Measurements from ENCODE around the gene GNG3.
"Not testable (repeated sequence)": the region's sequence is repeated elsewhere in the genome, so short reads cannot be mapped to it uniquely, and the experiment has no call there.

The GNG3 gene

GRCh38 chr11:62687508-62688396, 19.7 kb upstream of the GNG3 start:
- no peak for DNase-seq (ENCODE audit: extremely low read depth in 1 of 2, low read depth in 1 of 2)

- DNase-seq (ENCODE audit: extremely low read depth in 1 of 2, low read depth in 1 of 2): no peak
Measured at GRCh38 chr11:62688491-62688890, 19.0 kb upstream of the GNG3 start.

DNA sequence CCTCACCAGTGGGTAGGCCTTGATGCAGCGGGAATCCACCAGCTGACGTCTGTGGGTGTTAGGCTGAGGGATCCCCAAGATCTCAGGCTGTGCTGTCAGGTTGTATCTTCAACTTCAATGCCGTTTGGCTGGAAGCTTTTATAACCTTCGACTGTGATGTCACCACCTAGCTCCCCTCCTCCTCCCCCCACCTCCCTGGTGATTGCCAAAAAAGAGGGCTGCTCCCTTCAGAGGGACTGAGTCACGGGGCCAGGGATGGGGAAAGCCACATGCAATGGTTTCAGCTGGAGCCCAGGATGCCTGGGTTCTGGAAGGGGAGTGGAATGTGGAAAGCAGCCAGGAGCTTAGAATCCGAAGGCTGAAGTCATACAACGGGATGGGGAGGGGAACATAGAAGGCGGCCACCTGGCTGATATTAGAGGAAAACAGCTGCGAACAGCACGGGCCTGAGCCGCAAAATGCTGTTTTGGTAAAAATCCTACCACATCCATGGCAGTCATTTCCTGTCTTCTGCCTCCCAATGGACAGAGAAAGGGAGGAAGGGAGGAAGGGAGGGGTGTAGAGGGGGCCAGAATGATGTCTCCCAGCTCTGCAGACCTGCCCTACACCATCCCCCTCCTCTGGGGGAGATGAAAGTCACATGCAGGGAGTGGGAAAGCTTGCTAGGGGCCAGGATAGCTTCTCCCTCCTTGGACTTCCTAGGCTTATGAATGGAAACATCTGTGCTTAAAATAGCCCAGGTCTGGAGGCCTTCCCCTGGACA, 17.9 kb upstream of the GNG3 start, which contains the start of gene LRRN4CL:
Gene LRRN4CL (minus strand): TSS at position 110 of the 763 bp plus-strand sequence. CDS start 1,022 bp downstream, outside the sequence.
- no peak for DNase-seq (ENCODE audit: extremely low read depth in 1 of 2, low read depth in 1 of 2)

DNA sequence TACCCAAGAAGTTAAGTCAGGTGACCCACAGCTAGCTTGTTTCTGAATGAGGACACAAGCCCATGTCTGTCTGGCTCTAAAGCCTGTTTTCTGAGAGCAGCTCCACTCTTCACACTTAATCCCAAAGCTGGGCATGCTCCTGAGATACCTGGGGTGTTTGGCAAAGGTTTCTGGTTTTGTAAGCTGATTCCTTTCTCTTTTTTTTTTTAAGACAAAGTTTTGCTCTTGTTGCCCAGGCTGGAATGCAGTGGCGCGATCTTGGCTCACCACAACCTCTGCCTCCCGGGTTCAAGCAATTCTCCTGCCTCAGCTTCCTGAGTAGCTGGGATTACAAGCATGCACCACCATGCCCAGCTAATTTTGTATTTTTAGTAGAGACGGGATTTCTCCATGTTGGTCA, 13.9 kb upstream of the GNG3 start:
- not testable (repeated sequence) for DNase-seq (ENCODE audit: extremely low read depth in 1 of 2, low read depth in 1 of 2)

- peak; percentile 49 to 69 for DNase-seq (ENCODE audit: extremely low read depth in 1 of 2, low read depth in 1 of 2)
Measured at GRCh38 chr11:62694455-62695167, 12.9 kb upstream of the GNG3 start.

GRCh38 chr11:62702246-62702645, 5.2 kb upstream of the GNG3 start:
- no peak for DNase-seq (ENCODE audit: extremely low read depth in 1 of 2, low read depth in 1 of 2)

DNA sequence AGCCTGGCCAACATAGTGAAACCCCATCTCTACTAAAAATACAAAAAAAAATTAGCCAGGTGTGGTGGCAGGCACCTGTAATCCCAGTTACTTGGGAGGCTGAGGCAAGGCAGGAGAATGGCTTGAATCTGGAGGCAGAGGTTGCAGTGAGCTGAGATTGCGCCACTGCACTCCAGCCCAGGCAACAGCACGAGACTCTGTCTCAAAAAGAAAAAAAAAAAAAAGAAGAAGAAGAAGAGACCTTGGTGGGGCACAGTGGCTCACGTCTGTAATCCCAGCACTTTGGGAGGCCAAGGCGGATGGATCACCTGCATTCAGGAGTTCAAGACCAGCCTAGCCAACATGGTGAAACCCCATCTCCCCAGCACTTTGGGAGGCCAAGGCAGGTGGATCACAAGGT, 3.6 kb upstream of the GNG3 start:
- DNase-seq (ENCODE audit: extremely low read depth in 1 of 2, low read depth in 1 of 2): not testable (repeated sequence)

DNA sequence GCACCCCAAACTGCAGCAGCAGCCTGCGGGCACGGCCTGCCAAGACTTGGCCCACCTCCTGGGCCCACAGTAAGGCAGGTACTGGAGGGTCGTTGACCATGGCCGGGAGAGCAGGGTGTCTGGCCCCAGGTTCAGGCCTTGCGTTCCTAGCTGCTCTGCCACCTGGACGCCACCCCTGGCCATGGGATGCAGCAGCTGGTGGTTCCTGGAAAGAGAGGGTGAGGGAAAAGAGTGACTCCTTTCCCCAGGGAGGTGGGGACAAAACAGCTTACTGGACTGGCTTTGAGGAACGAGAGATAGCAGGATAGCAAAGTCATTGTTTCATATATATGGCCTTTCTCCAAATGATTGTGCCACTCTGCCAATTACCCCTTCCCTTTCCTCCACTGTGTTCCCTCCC, 2.1 kb upstream of the GNG3 start:
- DNase-seq (ENCODE audit: extremely low read depth in 1 of 2, low read depth in 1 of 2): no peak

DNA sequence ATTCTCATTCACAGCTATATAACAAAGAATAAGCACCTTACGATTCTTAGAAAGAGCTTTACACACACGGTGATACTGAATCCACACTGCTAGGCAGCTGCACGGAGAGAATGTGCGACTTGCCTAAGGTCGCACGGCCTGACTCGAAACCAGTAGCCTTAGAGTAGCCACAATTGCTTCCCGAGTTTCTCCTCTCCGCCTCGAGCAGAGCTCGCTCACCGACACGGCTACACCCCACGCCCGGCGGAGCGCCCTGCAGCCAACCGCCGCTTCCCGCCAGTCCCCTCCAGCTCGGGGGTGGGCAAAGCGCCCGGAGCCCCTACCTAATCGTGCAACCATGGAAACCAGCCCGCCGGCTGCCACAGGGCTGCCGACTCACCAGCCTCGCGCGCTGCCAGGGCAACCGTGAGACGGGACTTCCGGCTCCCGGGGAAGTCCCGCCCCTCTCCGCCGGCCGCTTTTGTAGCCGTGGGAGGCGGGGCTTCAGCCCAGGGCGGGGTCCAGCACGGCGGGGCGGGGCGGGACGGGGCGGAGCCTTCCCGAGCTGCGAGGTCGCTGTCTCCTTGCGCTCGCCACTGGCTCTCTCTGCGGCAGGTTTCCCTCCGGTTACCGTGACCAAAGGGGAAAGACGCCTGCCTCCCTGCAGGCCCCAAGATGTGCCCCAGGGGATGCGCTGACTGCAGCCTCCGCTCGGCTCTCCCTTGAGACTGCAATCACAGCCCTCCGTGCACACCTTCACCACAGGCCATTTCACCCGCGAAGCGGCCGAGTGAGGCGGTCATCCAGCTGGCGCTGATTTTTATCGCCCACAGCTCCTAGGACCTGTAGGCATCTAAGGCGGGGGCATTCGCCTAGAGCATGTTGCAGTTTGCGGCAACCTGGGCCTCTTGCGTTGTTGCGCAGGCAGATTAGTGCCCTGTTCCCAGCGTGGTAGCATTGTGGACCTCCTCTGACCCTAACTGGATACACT, 1.3 kb upstream of the GNG3 start:
- DNase-seq (ENCODE audit: extremely low read depth in 1 of 2, low read depth in 1 of 2): peak; percentile 87 to 94

GRCh38 chr11:62706850-62707247, 627 bp upstream of the GNG3 start:
- DNase-seq (ENCODE audit: extremely low read depth in 1 of 2, low read depth in 1 of 2): no peak

DNA sequence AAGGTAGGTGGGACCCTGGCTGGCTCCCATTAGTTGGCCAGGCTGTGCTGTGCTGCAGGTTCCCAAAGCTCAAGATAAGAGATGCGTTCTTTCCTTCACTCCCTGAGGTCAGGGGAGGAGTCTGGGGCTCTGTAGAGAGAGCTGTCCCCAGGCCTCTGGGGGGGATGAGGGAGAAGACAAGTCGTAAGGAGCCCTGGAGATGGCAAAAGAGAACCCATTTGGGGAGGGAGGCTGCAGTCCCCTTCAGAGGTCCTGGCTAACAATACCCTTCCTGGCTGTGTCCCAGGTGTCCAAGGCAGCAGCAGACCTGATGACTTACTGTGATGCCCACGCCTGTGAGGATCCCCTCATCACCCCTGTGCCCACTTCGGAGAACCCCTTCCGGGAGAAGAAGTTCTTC, 916 bp downstream of the GNG3 start:
- no peak for DNase-seq (ENCODE audit: extremely low read depth in 1 of 2, low read depth in 1 of 2)

DNA sequence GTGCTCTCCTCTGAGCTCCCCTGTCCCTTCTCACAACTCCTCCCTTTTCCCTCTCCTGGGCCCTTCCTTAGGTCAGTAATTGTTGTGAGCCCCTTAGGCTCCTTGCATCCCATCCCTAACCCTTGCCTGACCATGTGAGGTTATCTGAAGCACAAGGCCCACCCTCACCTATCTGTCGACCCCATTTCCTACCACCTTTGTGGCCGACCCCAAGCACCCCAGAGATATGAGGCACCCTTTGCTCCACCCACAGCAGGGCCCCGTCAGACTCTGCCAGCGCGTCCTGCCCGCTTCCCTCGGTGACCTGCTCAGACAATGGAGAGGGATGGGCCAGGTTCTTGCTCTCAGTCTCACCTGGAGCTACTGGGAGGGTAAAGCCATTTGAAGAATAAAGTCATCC, 1.3 kb downstream of the GNG3 start:
- DNase-seq (ENCODE audit: extremely low read depth in 1 of 2, low read depth in 1 of 2): peak in 1 of 2 donors; percentile 32

DNA sequence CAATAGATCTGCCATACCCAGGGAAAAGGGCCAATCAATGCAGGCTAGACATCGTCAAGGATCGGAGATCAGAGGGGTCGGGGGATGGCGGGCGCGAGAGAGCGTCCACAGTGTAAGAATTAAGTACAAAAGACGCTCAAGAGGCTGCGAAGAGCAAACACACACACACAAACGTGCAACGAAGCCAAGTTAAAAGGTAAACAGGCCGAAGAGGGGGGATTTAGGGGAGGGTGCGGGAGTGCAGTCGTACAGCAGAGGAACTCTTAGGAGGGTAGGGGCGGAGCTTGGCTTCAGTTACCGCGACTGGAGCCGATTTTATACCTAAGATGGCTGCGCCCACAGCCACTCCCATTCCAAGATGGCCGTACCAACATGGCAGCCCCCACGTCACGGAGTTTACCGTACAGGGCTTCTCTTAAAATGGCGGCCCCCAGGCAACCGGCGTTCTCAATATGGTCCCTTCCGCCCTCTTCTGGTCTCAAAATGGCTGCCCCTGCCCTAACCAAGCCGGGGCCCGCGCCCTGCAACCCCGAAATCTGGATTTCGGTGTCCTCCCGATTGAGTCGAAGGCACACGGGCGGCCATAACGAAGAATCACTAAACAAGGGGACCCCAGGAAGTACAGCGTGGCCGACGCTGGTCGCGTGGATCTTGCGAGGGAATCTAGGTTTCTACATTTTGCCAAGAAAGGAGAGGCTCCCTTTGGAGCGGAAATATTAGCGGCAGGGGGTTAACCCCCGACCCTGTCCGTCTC, 1.9 kb downstream of the GNG3 start:
- peak; percentile 88 to 97 for DNase-seq (ENCODE audit: extremely low read depth in 1 of 2, low read depth in 1 of 2)

DNA sequence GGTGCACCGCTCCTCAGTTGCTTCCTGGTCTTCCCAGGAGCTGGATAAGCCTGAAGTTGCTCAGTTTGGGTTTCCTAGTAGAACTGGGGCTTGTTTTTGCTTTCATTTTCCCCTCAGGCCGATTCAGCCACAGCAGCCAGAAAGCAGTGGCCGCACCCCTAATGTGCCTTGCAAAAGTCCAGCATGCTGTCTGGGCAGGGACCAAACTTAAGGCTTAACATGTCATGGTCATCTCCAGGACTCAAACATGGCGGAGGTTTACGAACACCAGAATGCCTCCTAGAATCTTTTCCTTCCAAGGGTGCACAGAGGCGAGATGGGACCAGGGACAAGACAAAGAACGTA, 2.5 kb downstream of the GNG3 start:
- no peak for DNase-seq (ENCODE audit: extremely low read depth in 1 of 2, low read depth in 1 of 2)

GRCh38 chr11:62712276-62712812, 4.9 kb downstream of the GNG3 start:
- DNase-seq (ENCODE audit: extremely low read depth in 1 of 2, low read depth in 1 of 2): no peak

DNA sequence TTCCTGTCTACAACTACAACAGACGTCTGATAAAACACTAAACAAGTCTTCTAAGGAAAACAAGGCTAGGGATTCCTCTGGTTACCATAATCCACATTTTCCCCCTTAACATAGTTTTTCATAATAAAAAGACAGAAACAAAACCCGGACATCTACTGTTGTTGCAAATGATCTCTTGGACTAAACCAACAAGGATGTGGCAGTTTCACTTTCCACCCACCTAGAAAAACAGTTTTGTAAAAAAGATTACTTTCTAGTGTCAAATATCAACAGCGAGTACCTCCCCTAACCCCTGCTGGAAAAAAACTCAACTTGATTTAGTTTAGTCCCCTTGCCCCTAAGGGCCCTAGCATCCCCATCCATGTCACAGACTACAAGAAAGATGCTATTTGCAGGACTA, 5.4 kb downstream of the GNG3 start:
- no peak for DNase-seq (ENCODE audit: extremely low read depth in 1 of 2, low read depth in 1 of 2)

- DNase-seq (ENCODE audit: extremely low read depth in 1 of 2, low read depth in 1 of 2): no peak
Measured at GRCh38 chr11:62713343-62713742, 5.9 kb downstream of the GNG3 start.

DNA sequence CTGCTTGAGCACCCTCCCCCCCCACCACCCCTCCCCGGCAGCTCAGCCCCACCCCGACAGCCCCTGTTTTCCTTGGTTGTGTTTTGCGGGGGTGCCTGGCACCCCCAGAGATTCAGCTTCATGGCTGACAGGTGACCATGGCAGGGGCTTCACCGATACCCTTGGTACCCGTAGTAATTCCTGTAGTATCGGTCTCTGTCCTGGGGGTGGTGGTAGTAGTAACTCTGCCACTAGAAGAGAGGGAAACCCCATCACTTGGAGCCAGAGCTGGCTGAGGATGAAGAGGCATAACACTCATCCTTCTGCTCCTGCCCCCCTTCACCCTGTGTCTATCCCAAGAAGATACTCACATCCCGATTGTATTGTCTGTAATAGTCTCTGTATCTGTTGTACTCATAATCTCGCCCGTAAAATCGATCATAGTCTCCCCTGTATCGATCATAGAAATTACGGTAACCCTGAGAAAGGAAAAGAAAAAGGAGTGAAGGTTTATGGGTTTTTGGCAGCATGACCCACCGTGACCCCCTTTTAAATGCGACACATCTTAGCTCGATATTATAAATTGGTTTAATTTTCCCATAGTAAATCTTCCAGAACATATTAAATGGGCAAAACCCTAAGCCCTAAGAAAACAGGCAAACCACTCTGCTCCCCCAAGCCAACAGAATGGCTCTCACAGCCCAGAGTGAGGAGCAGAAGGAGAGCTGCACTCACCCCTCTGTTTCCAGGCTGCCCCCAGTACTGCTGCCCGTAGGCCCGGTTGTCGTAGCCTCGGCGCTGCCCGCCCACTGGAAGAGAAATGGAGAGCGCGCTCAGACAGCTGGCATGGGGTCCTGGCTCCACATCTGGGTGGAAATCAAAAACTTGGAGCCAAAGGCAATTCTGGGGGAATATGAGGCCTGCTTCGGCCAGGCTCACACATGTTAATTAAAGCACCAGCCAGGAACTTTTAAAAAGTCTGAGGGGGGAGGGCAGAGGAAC, 8.0 kb downstream of the GNG3 start:
- no peak for DNase-seq (ENCODE audit: extremely low read depth in 1 of 2, low read depth in 1 of 2)
